ENCODE results near the gene GSTA4.

GRCh38 chr6:53029257-53029656 is 34.2 kb upstream of the GSTA4 start:
- TF ChIP-seq CTCF (conservative IDR thresholded peaks at IDR 0.05; ENCODE audit: low read length): no peak
- no peak for TF ChIP-seq EZH2phosphoT487 (IDR thresholded peaks at IDR 0.05; ENCODE audit: borderline replicate concordance)

All from Loucy (cell line).